Epithelial cell of esophagus (primary cell): ENCODE measurements around the gene SENP8.

Experiments used
- DNase-seq: peaks from one replicate; pipeline ENCODE4 v3.0.0; 2010; ENCODE audit warnings: low read depth
- H3K4me3 ChIP-seq: 2 replicates; pipeline ENCODE4 v1.5.1; 2011; ENCODE audit warnings: mild to moderate bottlenecking, low read length, control low read depth
- CTCF ChIP-seq: IDR thresholded peaks from 2 replicates; pipeline ENCODE4 v1.5.1; 2011; ENCODE audit warnings: low read depth, mild to moderate bottlenecking, low read length, control low read depth, inconsistent platforms; ENCODE audit not compliant: insufficient read depth; ENCODE audit errors: missing control alignments

SENP8 gene

GRCh38 chr15:72082176-72082575 is 36.0 kb upstream of the SENP8 start:
- no peak for TF ChIP-seq CTCF
- DNase-seq: no peak
- H3K4me3 ChIP-seq: no peak overlapping the region

GRCh38 chr15:72086010-72086697 is 32.0 kb upstream of the SENP8 start:
- peak; percentile 22 for DNase-seq
- H3K4me3 ChIP-seq: no peak overlapping the region
- TF ChIP-seq CTCF: no peak

GRCh38 chr15:72086920-72087648 is 31.1 kb upstream of the SENP8 start:
- DNase-seq: no peak
- TF ChIP-seq CTCF: no peak
- H3K4me3 ChIP-seq: no peak overlapping the region

- TF ChIP-seq CTCF: no peak
- H3K4me3 ChIP-seq: no peak overlapping the region
Measured at GRCh38 chr15:72092006-72092405, 26.2 kb upstream of the SENP8 start.

DNA sequence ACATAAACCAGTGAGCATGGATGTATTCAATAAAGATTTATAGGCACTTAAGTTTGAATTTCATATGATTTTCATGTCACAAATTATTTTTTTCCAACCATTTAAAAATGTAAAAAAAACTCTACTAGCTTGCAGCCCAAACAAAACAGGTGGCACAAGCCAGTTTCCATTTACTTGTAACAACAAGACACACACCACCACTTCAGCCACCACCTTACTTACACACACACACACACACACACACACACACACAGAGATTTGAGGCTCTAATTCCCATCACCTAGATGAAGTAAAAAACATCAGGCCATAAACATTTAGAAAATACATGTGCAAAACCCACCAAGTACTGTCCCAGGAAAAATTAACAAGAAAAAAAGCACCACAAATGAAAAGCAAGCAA is 25.5 kb upstream of the SENP8 start:
- no peak for TF ChIP-seq CTCF
- no peak for DNase-seq
- H3K4me3 ChIP-seq: no peak overlapping the region

More at GRCh38 chr15:72092006-72092405, 26.2 kb upstream of the SENP8 start:
- DNase-seq: no peak

GRCh38 chr15:72096796-72097195 is 21.4 kb upstream of the SENP8 start:
- no peak for TF ChIP-seq CTCF
- no peak for DNase-seq
- H3K4me3 ChIP-seq: no peak overlapping the region
